ENCODE measurements around the gene ACOX2. TPM values are rescaled to one million over a fixed set of nuclear protein-coding genes. Genes with fewer than 3 reads are reported as not detected.

Gene ACOX2
- total and polyA plus RNA-seq, 2 of the 8 experiments (the other 6 are each of a cell fraction or from before 2014, with no cell fraction given), result 3.2 to 9.2 TPM

- TF ChIP-seq SIN3A (conservative IDR thresholded peaks at IDR 0.05 in 1 of 2, IDR thresholded peaks at IDR 0.05 in 1 of 2; ENCODE audit: low read depth in 1 of 2, low read length in 2 of 2) (no peak), SIRT6 (IDR thresholded peaks at IDR 0.05; ENCODE audit: low read length) (no peak), BRCA1 (IDR thresholded peaks at IDR 0.05; ENCODE audit: low read depth, low read length) (no peak), RAD21 (IDR thresholded peaks at IDR 0.05 in 1 of 2, conservative IDR thresholded peaks at IDR 0.05 in 1 of 2; ENCODE audit: low read depth in 2 of 2, low read length in 2 of 2) (no peak), USF2 (IDR thresholded peaks at IDR 0.05; ENCODE audit: low read length) (no peak), SP4 (IDR thresholded peaks at IDR 0.05; ENCODE audit: low read length) (no peak)
Measured at GRCh38 chr3:58518291-58518789, 18.6 kb downstream of the ACOX2 start (continued).

Measured in H1 (cell line).